H1 (cell line): Measurements from ENCODE around the gene SFXN2. TPM values are rescaled to one million over a fixed set of nuclear protein-coding genes. Genes with fewer than 3 reads are reported as not detected.
A peak's percentile ranks its signal among the peaks of the same experiment; 100 is the strongest.

Experiments
- CTCF ChIA-PET: fragments of 300-600 bp; sonication (Branson Sonifier 250); formaldehyde crosslinking; loops from one replicate; lab custom pipeline; 2021; ENCODE audit not compliant: partially characterized antibody; lab: Charles Lee
- POLR2A ChIA-PET: fragments of 300-600 bp; sonication (Branson Sonifier 250); formaldehyde crosslinking; loops from one replicate; lab custom pipeline; 2021; ENCODE audit warnings: inconsistent platforms; ENCODE audit not compliant: partially characterized antibody; lab: Charles Lee
- DNase-seq, 2 experiments: peaks; one replicate each; pipeline versions ENCODE4 v3.0.0 to v3.0.0-alpha.2; 2010 to 2022; ENCODE audit warnings: low spot score in 2 of 2, low read depth in 1 of 2, mixed read lengths in 1 of 2
- FAIRE-seq: peaks from 2 replicates; lab custom pipeline; 2011; peaks lifted over from hg19 to GRCh38; lab: Jason Lieb, UNC
- H2AFZ ChIP-seq: 2 replicates; pipeline ENCODE4 v1.8.1; 2012; ENCODE audit warnings: low read length, inconsistent platforms
- H2AK5ac ChIP-seq: 2 replicates; pipeline ENCODE4 v1.6.1; 2013; ENCODE audit warnings: low read depth, low read length
- H2BK120ac ChIP-seq: replicated peaks from 2 replicates; pipeline ENCODE3; 2013; ENCODE audit warnings: low read depth, low read length, inconsistent platforms
- H2BK12ac ChIP-seq: 2 replicates; pipeline ENCODE4 v1.6.1; 2013; ENCODE audit warnings: low read depth, low read length
- H2BK15ac ChIP-seq: 2 replicates; pipeline ENCODE4 v1.6.1; 2013; ENCODE audit warnings: low read length
- H2BK20ac ChIP-seq: 2 replicates; pipeline ENCODE4 v1.6.1; 2013; ENCODE audit warnings: low read length
- H2BK5ac ChIP-seq: 2 replicates; pipeline ENCODE4 v1.6.1; 2013; ENCODE audit warnings: low read depth, low read length
- H3K14ac ChIP-seq: 2 replicates; pipeline ENCODE4 v1.6.1; 2013; ENCODE audit warnings: inconsistent platforms; ENCODE audit not compliant: insufficient read length
- H3K18ac ChIP-seq: 2 replicates; pipeline ENCODE4 v1.6.1; 2013; ENCODE audit warnings: low read length; ENCODE audit errors: extremely low read depth
- H3K23ac ChIP-seq: 2 replicates; pipeline ENCODE4 v1.6.1; 2013; ENCODE audit warnings: inconsistent platforms; ENCODE audit not compliant: insufficient read length
- H3K23me2 ChIP-seq: 2 replicates; pipeline ENCODE4 v1.6.1; 2013; ENCODE audit warnings: low read depth, low read length
- H3K27ac ChIP-seq: 2 replicates; pipeline ENCODE4 v1.6.1; 2011; ENCODE audit warnings: low read depth, low read length, inconsistent platforms
- H3K27me3 ChIP-seq, 4 experiments: replicated peaks in 1 of 4; 1 replicate in 1 of 4; 2 replicates in 3 of 4; pipeline versions ENCODE4 v1.6.1 to v1.8.1; 2011 to 2013; ENCODE audit warnings: low read length in 3 of 4, mild to moderate bottlenecking in 3 of 4, inconsistent platforms in 2 of 4, mixed read lengths in 2 of 4, moderate library complexity in 1 of 4; ENCODE audit not compliant: control insufficient read depth in 3 of 4, insufficient read depth in 3 of 4; ENCODE audit errors: extremely low read depth in 1 of 4
- H3K36me3 ChIP-seq, 4 experiments: 2 replicates each; pipeline versions ENCODE4 v1.6.1 to v1.8.1; 2011 to 2013; ENCODE audit warnings: mild to moderate bottlenecking in 4 of 4, low read length in 3 of 4, moderate library complexity in 2 of 4, control low read depth in 1 of 4, inconsistent platforms in 1 of 4; ENCODE audit not compliant: insufficient read depth in 4 of 4, control insufficient read depth in 2 of 4
- H3K4ac ChIP-seq: replicated peaks from 2 replicates; pipeline ENCODE3; 2013; ENCODE audit warnings: low read length, low read depth, mixed read lengths, inconsistent platforms; ENCODE audit not compliant: insufficient read length
- H3K4me1 ChIP-seq, 4 experiments: replicated peaks in 1 of 4; 1 replicate in 1 of 4; 2 replicates in 3 of 4; pipeline versions ENCODE4 v1.6.1 to v1.8.1; 2011 to 2013; ENCODE audit warnings: low read length in 3 of 4, inconsistent platforms in 2 of 4, mixed read lengths in 1 of 4; ENCODE audit not compliant: insufficient read depth in 4 of 4, control insufficient read depth in 3 of 4
- H3K4me2 ChIP-seq, 2 experiments: 2 replicates each; pipeline versions ENCODE4 v1.6.1 to v1.8.1; 2011 to 2013; ENCODE audit warnings: low read depth in 2 of 2, low read length in 2 of 2, control low read depth in 1 of 2, inconsistent platforms in 1 of 2, mild to moderate bottlenecking in 1 of 2; ENCODE audit not compliant: insufficient read depth in 1 of 2
- H3K4me3 ChIP-seq, 4 experiments: fragments of 200-600, 300-600 bp in 1 of 4; sonication (generic), shearing (Covaris generic), sonication (Bioruptor Twin) in 1 of 4; 2 replicates each; pipeline versions ENCODE4 v1.5.1 to v1.8.1; 2011 to 2016; ENCODE audit warnings: low read length in 4 of 4, low read depth in 3 of 4, control low read depth in 2 of 4, inconsistent platforms in 2 of 4, mild to moderate bottlenecking in 2 of 4, mixed read lengths in 1 of 4, moderate library complexity in 1 of 4; ENCODE audit not compliant: insufficient read depth in 2 of 4; ENCODE audit errors: extremely low read depth in 1 of 4
- H3K56ac ChIP-seq: replicated peaks from 2 replicates; pipeline ENCODE3; 2013; ENCODE audit warnings: low read depth, mild to moderate bottlenecking, mixed read lengths, low read length, inconsistent platforms; ENCODE audit not compliant: insufficient read length
- H3K79me1 ChIP-seq: 2 replicates; pipeline ENCODE4 v1.6.1; 2013; ENCODE audit warnings: low read depth, low read length, control low read depth
- H3K79me2 ChIP-seq, 2 experiments: 2 replicates each; pipeline versions ENCODE4 v1.6.1 to v1.8.1; 2012 to 2013; ENCODE audit warnings: low read length in 2 of 2, mild to moderate bottlenecking in 2 of 2, inconsistent platforms in 1 of 2; ENCODE audit not compliant: insufficient read depth in 2 of 2, control insufficient read depth in 1 of 2
- H3K9ac ChIP-seq, 4 experiments: replicated peaks in 1 of 4; 1 replicate in 1 of 4; 2 replicates in 3 of 4; pipeline versions ENCODE4 v1.6.1 to v1.8.1; 2011 to 2013; ENCODE audit warnings: low read depth in 3 of 4, low read length in 3 of 4, control low read depth in 2 of 4, mild to moderate bottlenecking in 2 of 4, moderate library complexity in 2 of 4, inconsistent platforms in 1 of 4; ENCODE audit errors: extremely low read depth in 1 of 4
- H3K9me3 ChIP-seq, 2 experiments: 2 replicates each; pipeline versions ENCODE4 v1.6.1 to v1.8.1; 2012 to 2013; ENCODE audit warnings: mild to moderate bottlenecking in 2 of 2, moderate library complexity in 2 of 2, control low read depth in 1 of 2, inconsistent platforms in 1 of 2, low read depth in 1 of 2, low read length in 1 of 2, mixed read lengths in 1 of 2; ENCODE audit not compliant: insufficient read depth in 2 of 2
- H4K20me1 ChIP-seq, 2 experiments: replicated peaks in 1 of 2; 2 replicates each; pipeline versions ENCODE3 to v1.8.1; 2011 to 2013; ENCODE audit warnings: inconsistent platforms in 2 of 2, low read length in 2 of 2, mild to moderate bottlenecking in 1 of 2; ENCODE audit not compliant: insufficient read depth in 2 of 2, control insufficient read depth in 1 of 2
- H4K5ac ChIP-seq: 2 replicates; pipeline ENCODE4 v1.6.1; 2013; ENCODE audit warnings: low read length, low read depth, mixed read lengths, inconsistent platforms; ENCODE audit not compliant: insufficient read length
- H4K8ac ChIP-seq: 2 replicates; pipeline ENCODE4 v1.8.0; 2013; ENCODE audit warnings: mild to moderate bottlenecking, moderate library complexity, low read length, inconsistent platforms; ENCODE audit not compliant: insufficient read depth; ENCODE audit errors: extremely low read depth
- H4K91ac ChIP-seq: replicated peaks from 2 replicates; pipeline ENCODE3; 2013; ENCODE audit warnings: low read length, mixed read lengths, inconsistent platforms; ENCODE audit not compliant: insufficient read length
- ASH2L ChIP-seq: fragments of 200-600, 300-600 bp; sonication (generic); IDR thresholded peaks from one replicate; pipeline ENCODE4 v1.7.1; 2017; ENCODE audit warnings: low read length
- BACH1 ChIP-seq: IDR thresholded peaks from 2 replicates; pipeline ENCODE4 v1.6.1; 2012; ENCODE audit warnings: low read length, improper control_type of control experiment
- CEBPB ChIP-seq: IDR thresholded peaks from 2 replicates; pipeline ENCODE4 v1.6.1; 2012; ENCODE audit warnings: low read depth, low read length
- CREB1 ChIP-seq: IDR thresholded peaks from 2 replicates; pipeline ENCODE4 v1.6.1; 2012; ENCODE audit warnings: inconsistent platforms
- EP300 ChIP-seq, 2 experiments: IDR thresholded peaks; 1 replicate in 1 of 2; 2 replicates in 1 of 2; pipeline ENCODE4 v1.6.1; 2011 to 2012; ENCODE audit warnings: low read depth in 2 of 2, low read length in 2 of 2, mild to moderate bottlenecking in 2 of 2, borderline replicate concordance in 1 of 2, inconsistent platforms in 1 of 2, moderate library complexity in 1 of 2
- GTF2F1 ChIP-seq: IDR thresholded peaks from 2 replicates; pipeline ENCODE4 v1.6.1; 2012; ENCODE audit warnings: low read depth, low read length, improper control_type of control experiment, borderline replicate concordance
- KDM4A ChIP-seq: IDR thresholded peaks from one replicate; pipeline ENCODE4 v1.7.1; 2012; ENCODE audit warnings: low read depth, mild to moderate bottlenecking, moderate library complexity, low read length, inconsistent platforms; ENCODE audit not compliant: severe bottlenecking
- KDM5A ChIP-seq: fragments of 200-600 bp; IDR thresholded peaks from 2 replicates; pipeline ENCODE4 v1.7.1; 2012; ENCODE audit warnings: mild to moderate bottlenecking, low read length, inconsistent platforms, mixed read lengths
- MAFK ChIP-seq: IDR thresholded peaks from 2 replicates; pipeline ENCODE4 v1.6.1; 2012; ENCODE audit warnings: low read depth, mild to moderate bottlenecking, improper control_type of control experiment, low read length
- RBBP5 ChIP-seq: IDR thresholded peaks from 2 replicates; pipeline ENCODE4 v1.7.1; 2012; ENCODE audit warnings: low read depth, mild to moderate bottlenecking, inconsistent platforms, low read length, moderate library complexity, borderline replicate concordance
- RXRA ChIP-seq: IDR thresholded peaks from 2 replicates; pipeline ENCODE4 v1.6.1; 2011; ENCODE audit warnings: low read depth, mild to moderate bottlenecking, low read length, moderate library complexity; ENCODE audit not compliant: insufficient read depth
- SIX5 ChIP-seq: IDR thresholded peaks from 2 replicates; pipeline ENCODE4 v1.6.1; 2011; ENCODE audit warnings: mild to moderate bottlenecking, low read depth, low read length
- SP1 ChIP-seq: IDR thresholded peaks from 2 replicates; pipeline ENCODE4 v1.6.1; 2011; ENCODE audit warnings: low read depth, low read length
- TAF1 ChIP-seq: IDR thresholded peaks from 2 replicates; pipeline ENCODE4 v1.6.1; 2011; ENCODE audit warnings: mild to moderate bottlenecking, low read depth, low read length
- TCF12 ChIP-seq: IDR thresholded peaks from 2 replicates; pipeline ENCODE4 v1.6.1; 2011; ENCODE audit warnings: low read depth, mild to moderate bottlenecking, low read length
- WGBS, 2 experiments: shearing (Covaris generic) in 1 of 2; methylation state at CpG; one replicate each; pipeline versions ENCODE4 v1.1.6 to v1.1.7; 2013 to 2015; ENCODE audit warnings: low lambda C conversion rate in 2 of 2, mixed read lengths in 2 of 2, inconsistent platforms in 1 of 2, low coverage in 1 of 2, missing lambda C conversion rate in 1 of 2; ENCODE audit not compliant: insufficient replicate concordance in 2 of 2, insufficient coverage in 1 of 2, insufficient read length in 1 of 2; ENCODE audit errors: extremely low coverage in 1 of 2, missing lambda C conversion rate in 1 of 2; 5-methylcytosine and 5-hydroxymethylcytosine counted together
- polyA plus RNA-seq, 7 experiments: library from polyadenylated mRNA; depleted of rRNA in 3 of 7; stranded (reverse) in 5 of 7; unstranded in 2 of 7; fragments of >200 nt in 5 of 7; fragments of 200-250 nt in 2 of 7; gene quantifications; 1 replicate in 5 of 7; 2 replicates in 1 of 7; 4 replicates in 1 of 7; pipeline versions ENCODE4 v1.2.1 to v1.2.3, GENCODE V29; 2011 to 2013; ENCODE audit warnings: missing spikeins in 2 of 7, mixed read lengths in 2 of 7
- total RNA-seq: library from RNA; stranded (reverse); fragmentation: NEBNext Ultra II Directional; extraction: Animal tissue kit (Norgen Biotek cat#: 25700); gene quantifications from 2 replicates; pipeline ENCODE4 v1.2.1, GENCODE V29; 2021

SFXN2 gene
- total and polyA plus RNA-seq, 2 of the 8 experiments (the other 6 are each of a cell fraction or from before 2014, with no cell fraction given): 20.5 to 23.5 TPM

- Histone ChIP-seq H2BK20ac (no peak overlapping the region), H3K23me2 (peaks cover 6% of the 10 kb centered on the region), H3K14ac (no peak overlapping the region), H3K27me3 (no peaks in the 10 kb centered on the region; a peak in 1 of 7 replicates), H3K4me3 (peak overlapping the region in 1 of 4 experiments; percentile 91; a peak in 2 of 8 replicates), H2BK12ac (no peak overlapping the region), H3K27ac (no peak overlapping the region), H3K4me1 (peaks cover 0 to 6% (median 2%) of the 10 kb centered on the region in 4 experiments; a peak in 4 of 7 replicates), H4K8ac (no peak overlapping the region), H4K20me1 (no peaks in the 10 kb centered on the region), H3K56ac (no peak overlapping the region), H2BK15ac (no peak overlapping the region), H2AK5ac (no peak overlapping the region), H2AFZ (no peak overlapping the region), H3K4me2 (peak overlapping the region; percentile 96 to 100; a peak in 3 of 4 replicates), H2BK5ac (no peak overlapping the region), H3K23ac (no peak overlapping the region), H3K79me2 (peaks cover 0 to 28% of the 10 kb centered on the region in 2 experiments; a peak in 2 of 4 replicates), H3K4ac (no peak overlapping the region), H4K5ac (no peak overlapping the region), H3K9ac (no peak overlapping the region), H2BK120ac (no peak overlapping the region), H3K36me3 (no peaks in the 10 kb centered on the region), H4K91ac (no peak overlapping the region), H3K79me1 (peaks cover 4% of the 10 kb centered on the region), H3K18ac (no peak overlapping the region), H3K9me3 (no peaks in the 10 kb centered on the region)
- DNase-seq (no peak), FAIRE-seq (no peak)
- ChIA-PET CTCF (interaction anchor here (0.9 to 2.3 kb wide), 7 partner anchors 8 to 321 kb away, joined by 3 to 11 read pairs (median 5); partner anchors contain the start of gene CNNM2), POLR2A (interaction anchor here (1.0 to 2.7 kb wide), 9 partner anchors 8 to 124 kb away, joined by 3 to 9 read pairs (median 4); partner anchors contain the start of gene AS3MT)
- WGBS, 2 experiments: 89% methylated on average over 4 of the region's 4 CpGs; no CpG with 5 or more reads in 1 of the 2 experiments
- TF ChIP-seq CEBPB: no peak
- TF ChIP-seq RBBP5: no peak
- TF ChIP-seq GTF2F1: no peak
- TF ChIP-seq TCF12: no peak
- no peak for TF ChIP-seq BACH1
- no peak for TF ChIP-seq KDM4A
- no peak for TF ChIP-seq MAFK
- no peak for TF ChIP-seq KDM5A
- no peak for TF ChIP-seq ASH2L
- no peak for TF ChIP-seq CREB1
- TF ChIP-seq SIX5: no peak
- TF ChIP-seq RXRA: no peak
- no peak for TF ChIP-seq TAF1
- TF ChIP-seq SP1: no peak
- no peak for TF ChIP-seq EP300 (IDR thresholded peaks at IDR 0.05; ENCODE audit: borderline replicate concordance in 1 of 2, low read depth in 2 of 2, low read length in 2 of 2)
Observed at GRCh38 chr10:102745157-102745556, 30.7 kb downstream of the SFXN2 start.
